ENCODE measurements around the gene FDPS.
"Not testable (repeated sequence)": the region's sequence is repeated elsewhere in the genome, so short reads cannot be mapped to it uniquely, and the experiment has no call there.

The FDPS gene

GRCh38 chr1:155326631-155327037 is 18.0 kb downstream of the FDPS start:
- H3K4me3 ChIP-seq (ENCODE audit: control insufficient read depth, low read depth, low read length) = no peak overlapping the region
- no peak for DNase-seq (ENCODE audit: low read depth)
- TF ChIP-seq, protein P1, sequence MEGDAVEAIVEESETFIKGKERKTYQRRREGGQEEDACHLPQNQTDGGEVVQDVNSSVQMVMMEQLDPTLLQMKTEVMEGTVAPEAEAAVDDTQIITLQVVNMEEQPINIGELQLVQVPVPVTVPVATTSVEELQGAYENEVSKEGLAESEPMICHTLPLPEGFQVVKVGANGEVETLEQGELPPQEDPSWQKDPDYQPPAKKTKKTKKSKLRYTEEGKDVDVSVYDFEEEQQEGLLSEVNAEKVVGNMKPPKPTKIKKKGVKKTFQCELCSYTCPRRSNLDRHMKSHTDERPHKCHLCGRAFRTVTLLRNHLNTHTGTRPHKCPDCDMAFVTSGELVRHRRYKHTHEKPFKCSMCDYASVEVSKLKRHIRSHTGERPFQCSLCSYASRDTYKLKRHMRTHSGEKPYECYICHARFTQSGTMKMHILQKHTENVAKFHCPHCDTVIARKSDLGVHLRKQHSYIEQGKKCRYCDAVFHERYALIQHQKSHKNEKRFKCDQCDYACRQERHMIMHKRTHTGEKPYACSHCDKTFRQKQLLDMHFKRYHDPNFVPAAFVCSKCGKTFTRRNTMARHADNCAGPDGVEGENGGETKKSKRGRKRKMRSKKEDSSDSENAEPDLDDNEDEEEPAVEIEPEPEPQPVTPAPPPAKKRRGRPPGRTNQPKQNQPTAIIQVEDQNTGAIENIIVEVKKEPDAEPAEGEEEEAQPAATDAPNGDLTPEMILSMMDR (conservative IDR thresholded peaks at IDR 0.05; ENCODE audit: control insufficient read depth, insufficient read depth, low read depth, low read length) = no peak

DNA sequence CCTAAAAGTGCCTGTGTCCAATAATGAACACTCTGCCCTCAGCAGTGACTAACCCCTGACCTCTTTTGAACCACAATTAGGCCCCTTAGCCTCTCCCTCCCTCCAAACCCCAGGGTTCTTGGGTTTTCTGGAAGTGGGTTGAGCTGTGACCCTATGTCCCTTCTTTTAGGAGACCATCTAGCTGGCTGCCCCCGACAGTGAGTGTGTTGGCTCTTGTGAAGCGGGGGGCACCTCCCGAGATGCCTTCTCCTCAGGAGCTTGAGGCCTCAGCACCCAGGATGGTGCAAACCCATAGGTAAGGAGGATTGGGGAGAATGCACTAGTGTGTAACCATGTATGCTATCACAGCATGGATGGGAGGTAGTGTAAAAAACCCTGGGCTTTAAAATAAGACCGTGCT is 19.3 kb downstream of the FDPS start:
- H3K4me3 ChIP-seq (ENCODE audit: control insufficient read depth, low read depth, low read length) = no peak overlapping the region
- no peak for DNase-seq (ENCODE audit: low read depth)
- TF ChIP-seq, protein P1 (conservative IDR thresholded peaks at IDR 0.05; ENCODE audit: control insufficient read depth, insufficient read depth, low read depth, low read length) = no peak

DNA sequence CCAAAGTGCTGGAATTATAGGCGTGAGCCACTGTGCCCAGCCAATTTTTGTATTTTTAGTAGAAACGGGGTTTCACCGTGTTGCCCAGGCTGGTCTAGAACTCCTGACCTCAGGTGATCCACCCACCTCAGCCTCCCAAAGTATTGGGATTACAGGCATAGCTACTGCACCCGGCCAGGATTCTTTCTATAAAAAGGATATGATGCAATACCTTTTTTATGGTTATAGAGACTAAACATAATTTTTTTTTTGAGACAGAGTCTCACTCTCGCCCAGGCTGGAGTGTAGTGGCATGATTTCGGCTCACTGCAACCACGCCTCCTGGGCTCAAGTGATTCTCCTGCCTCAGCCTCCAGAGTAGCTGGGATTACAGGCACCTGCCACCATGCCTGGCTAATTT is 20.2 kb downstream of the FDPS start:
- not testable (repeated sequence) for DNase-seq (ENCODE audit: low read depth); H3K4me3 ChIP-seq (ENCODE audit: control insufficient read depth, low read depth, low read length)

- TF ChIP-seq, protein P1 (conservative IDR thresholded peaks at IDR 0.05; ENCODE audit: control insufficient read depth, insufficient read depth, low read depth, low read length) = no peak
- H3K4me3 ChIP-seq (ENCODE audit: control insufficient read depth, low read depth, low read length) = no peak overlapping the region
- no peak for DNase-seq (ENCODE audit: low read depth)
Measured at GRCh38 chr1:155329980-155330598, 21.4 kb downstream of the FDPS start.

GRCh38 chr1:155334962-155335361 is 26.3 kb downstream of the FDPS start:
- DNase-seq (ENCODE audit: low read depth) = no peak
- H3K4me3 ChIP-seq (ENCODE audit: control insufficient read depth, low read depth, low read length) = no peak overlapping the region
- TF ChIP-seq, protein P1 (conservative IDR thresholded peaks at IDR 0.05; ENCODE audit: control insufficient read depth, insufficient read depth, low read depth, low read length) = no peak

- no peak overlapping the region for H3K4me3 ChIP-seq (ENCODE audit: control insufficient read depth, low read depth, low read length)
- DNase-seq (ENCODE audit: low read depth) = no peak
- TF ChIP-seq, protein P1 (conservative IDR thresholded peaks at IDR 0.05; ENCODE audit: control insufficient read depth, insufficient read depth, low read depth, low read length) = no peak
Measured at GRCh38 chr1:155339515-155340097, 30.9 kb downstream of the FDPS start.

GRCh38 chr1:155342842-155343241 is 34.2 kb downstream of the FDPS start:
- TF ChIP-seq, protein P1 (conservative IDR thresholded peaks at IDR 0.05; ENCODE audit: control insufficient read depth, insufficient read depth, low read depth, low read length) = no peak
- no peak overlapping the region for H3K4me3 ChIP-seq (ENCODE audit: control insufficient read depth, low read depth, low read length)
- DNase-seq (ENCODE audit: low read depth) = no peak
